HepG2 (cell line): ENCODE data around the gene VDR. TPM values are rescaled to one million over a fixed set of nuclear protein-coding genes. Genes with fewer than 3 reads are reported as not detected.

Experiments
- ATAC-seq: fragments of 200-7000 bp; cut with Tn5 transposase; 3 replicates; pipeline ENCODE4 v1.9.1; 2020; ENCODE audit warnings: mild to moderate bottlenecking, moderate library complexity
- BruUV-seq: library from RNA; stranded (reverse); fragments of 400-500 nt; replicated peaks from 2 replicates; lab custom pipeline; 2021; lab: Mats Ljungman, UMichigan
- CTCF ChIA-PET: fragments of 300-600 bp; formaldehyde crosslinking; extraction: SDS; loops from one replicate; lab custom pipeline; 2021; ENCODE audit warnings: low total read pairs, inconsistent platforms, low intra/inter-chr PET ratio; lab: Yijun Ruan, JAX
- POLR2A ChIA-PET: fragments of 350-600 bp; sonication (Branson Sonifier 250); formaldehyde crosslinking; loops from one replicate; lab custom pipeline; 2020; ENCODE audit warnings: antibody characterized with exemption, inconsistent platforms; lab: Yijun Ruan, JAX
- DNase-seq: peaks from one replicate; pipeline ENCODE4 v3.0.0-alpha.2; 2015; ENCODE audit warnings: low spot score
- FAIRE-seq: peaks from 3 replicates; lab custom pipeline; 2011; peaks lifted over from hg19 to GRCh38; lab: Jason Lieb, UNC
- H2AFZ ChIP-seq: one replicate; pipeline ENCODE4 v1.6.1; 2011; ENCODE audit warnings: low read length, inconsistent platforms
- H3K27ac ChIP-seq: fragments of 300-600 bp; 3 replicates; pipeline ENCODE4 v1.8.0; 2011; ENCODE audit warnings: mixed run types, mild to moderate bottlenecking, mixed read lengths, low read length, inconsistent platforms; ENCODE audit not compliant: insufficient read depth; ENCODE audit errors: extremely low read length
- H3K27me3 ChIP-seq, 2 experiments: fragments of 200-600 bp in 1 of 2; 2 replicates in 1 of 2; 3 replicates in 1 of 2; pipeline versions ENCODE4 v1.6.0 to v1.8.0; 2011; ENCODE audit warnings: low read length in 2 of 2, mild to moderate bottlenecking in 2 of 2, moderate library complexity in 2 of 2, inconsistent platforms in 1 of 2; ENCODE audit not compliant: insufficient read depth in 2 of 2, control insufficient read depth in 1 of 2
- H3K36me3 ChIP-seq, 2 experiments: fragments of 200-600 bp in 1 of 2; replicated peaks in 1 of 2; 2 replicates in 1 of 2; 3 replicates in 1 of 2; pipeline versions ENCODE4 v1.5.1 to v1.8.0; 2011; ENCODE audit warnings: low read length in 2 of 2, inconsistent platforms in 1 of 2; ENCODE audit not compliant: insufficient read depth in 2 of 2, control insufficient read depth in 1 of 2
- H3K4me1 ChIP-seq: 2 replicates; pipeline ENCODE4 v1.5.1; 2012; ENCODE audit warnings: low read length, inconsistent platforms; ENCODE audit not compliant: insufficient read depth
- H3K4me2 ChIP-seq: 2 replicates; pipeline ENCODE4 v1.6.0; 2011; ENCODE audit warnings: low read depth, low read length, inconsistent platforms
- H3K4me3 ChIP-seq, 3 experiments: fragments of 200-600 bp in 1 of 3; sonication (generic), shearing (Covaris generic) in 1 of 3; replicated peaks in 1 of 3; 2 replicates each; pipeline ENCODE4 v1.5.1; 2011 to 2016; ENCODE audit warnings: low read length in 3 of 3, inconsistent platforms in 2 of 3, low read depth in 2 of 3, mild to moderate bottlenecking in 2 of 3, control low read depth in 1 of 3, mixed read lengths in 1 of 3; ENCODE audit not compliant: insufficient read depth in 1 of 3
- H3K79me2 ChIP-seq: one replicate; pipeline ENCODE4 v1.6.1; 2011; ENCODE audit warnings: low read length, inconsistent platforms; ENCODE audit not compliant: insufficient read depth
- H3K9ac ChIP-seq: 2 replicates; pipeline ENCODE4 v1.6.0; 2011; ENCODE audit warnings: mild to moderate bottlenecking, low read depth, low read length, inconsistent platforms; ENCODE audit not compliant: insufficient read depth
- H3K9me3 ChIP-seq: 2 replicates; pipeline ENCODE4 v1.5.1; 2012; ENCODE audit warnings: mild to moderate bottlenecking, low read length
- H4K20me1 ChIP-seq: 2 replicates; pipeline ENCODE4 v1.6.0; 2011; ENCODE audit warnings: inconsistent platforms, mild to moderate bottlenecking, low read length, moderate library complexity; ENCODE audit not compliant: insufficient read depth
- CBX5 ChIP-seq: sonication (generic); formaldehyde crosslinking; IDR thresholded peaks from 2 replicates; pipeline ENCODE4 v1.4.0; 2020; ENCODE audit warnings: missing genetic modification reagents, borderline replicate concordance
- CENPT ChIP-seq: sonication (generic); formaldehyde crosslinking; IDR thresholded peaks from 2 replicates; pipeline ENCODE4 v1.8.0; 2022; ENCODE audit warnings: low read depth, mild to moderate bottlenecking, moderate library complexity, missing genetic modification reagents
- CERS6 ChIP-seq: sonication (generic); formaldehyde crosslinking; IDR thresholded peaks from 2 replicates; pipeline ENCODE4 v1.5.0; 2020; ENCODE audit warnings: missing genetic modification reagents
- MXD4 ChIP-seq: IDR thresholded peaks from 2 replicates; pipeline ENCODE4 v1.6.1; 2016; ENCODE audit warnings: mild to moderate bottlenecking, missing biosample characterization, missing genetic modification reagents
- NAIF1 ChIP-seq: sonication (generic); formaldehyde crosslinking; IDR thresholded peaks from 2 replicates; pipeline ENCODE4 v1.5.0; 2020; ENCODE audit warnings: mild to moderate bottlenecking, missing genetic modification reagents, borderline replicate concordance
- PLRG1 ChIP-seq: fragments of 450-650 bp; conservative IDR thresholded peaks from 2 replicates; pipeline ENCODE4 v1.6.1; 2016
- POLR2G ChIP-seq: fragments of 200-400 bp; formaldehyde crosslinking; IDR thresholded peaks from 2 replicates; pipeline ENCODE4 v1.6.1; 2018; ENCODE audit warnings: mild to moderate bottlenecking, low read depth, low read length, moderate library complexity
- SP4 ChIP-seq: sonication (generic); formaldehyde crosslinking; IDR thresholded peaks from 2 replicates; pipeline ENCODE4 v1.8.1; 2023; ENCODE audit warnings: mild to moderate bottlenecking, missing genetic modification reagents
- TGIF2 ChIP-seq: IDR thresholded peaks from 2 replicates; pipeline ENCODE4 v1.6.1; 2016; ENCODE audit warnings: control low read depth, missing compliant biosample characterization
- ZFP90 ChIP-seq: sonication (generic); formaldehyde crosslinking; IDR thresholded peaks from 2 replicates; pipeline ENCODE4 v1.8.0; 2022; ENCODE audit warnings: missing genetic modification reagents, mild to moderate bottlenecking, inconsistent platforms, borderline replicate concordance
- ZNF143 ChIP-seq: sonication (generic); formaldehyde crosslinking; IDR thresholded peaks from 2 replicates; pipeline ENCODE4 v1.4.0; 2020; ENCODE audit warnings: missing genetic modification reagents
- ZNF24 ChIP-seq: fragments of 450-650 bp; IDR thresholded peaks from 2 replicates; pipeline ENCODE4 v1.6.1; 2017; ENCODE audit warnings: antibody characterized with exemption, mild to moderate bottlenecking
- ZNF549 ChIP-seq: sonication (generic); formaldehyde crosslinking; IDR thresholded peaks from 2 replicates; pipeline ENCODE4 v1.5.0; 2020; ENCODE audit warnings: missing genetic modification reagents
- ZNF564 ChIP-seq: sonication (generic); formaldehyde crosslinking; IDR thresholded peaks from 2 replicates; pipeline ENCODE4 v1.8.1; 2023; ENCODE audit warnings: mild to moderate bottlenecking, missing genetic modification reagents
- ZNF703 ChIP-seq: sonication (generic); formaldehyde crosslinking; IDR thresholded peaks from 2 replicates; pipeline ENCODE4 v1.5.1; 2020; ENCODE audit warnings: missing genetic modification reagents, mild to moderate bottlenecking, moderate library complexity, borderline replicate concordance
- ZNF720 ChIP-seq: sonication (generic); formaldehyde crosslinking; IDR thresholded peaks from 2 replicates; pipeline ENCODE4 v1.4.0; 2020; ENCODE audit warnings: missing genetic modification reagents
- ZNF724P ChIP-seq: sonication (generic); formaldehyde crosslinking; IDR thresholded peaks from 2 replicates; pipeline ENCODE4 v1.8.0; 2022; ENCODE audit warnings: missing genetic modification reagents, borderline replicate concordance
- ZSCAN25 ChIP-seq: sonication (generic); formaldehyde crosslinking; IDR thresholded peaks from 2 replicates; pipeline ENCODE4 v1.8.0; 2022; ENCODE audit warnings: mild to moderate bottlenecking, missing genetic modification reagents
- WGBS: methylation state at CpG from one replicate; pipeline ENCODE4 v1.1.6; 2017; ENCODE audit warnings: low lambda C conversion rate; 5-methylcytosine and 5-hydroxymethylcytosine counted together
- in situ Hi-C: cut with HindIII; loops from 2 replicates; pipeline ENCODE4 v1.10.0; 2017; ENCODE audit warnings: low pct_unique_long_range_greater_than_20kb; ENCODE audit not compliant: extremely low pct_ligation_motif_present
- intact Hi-C: fragments of 100-400 bp; cut with micrococcal nuclease; formaldehyde crosslinking; loops from one replicate; pipeline ENCODE4 v1.10.0; 2022; ENCODE audit not compliant: unreplicated experiment
- polyA plus RNA-seq, 8 experiments: library from polyadenylated mRNA; depleted of rRNA in 3 of 8; stranded (reverse) in 7 of 8; unstranded in 1 of 8; fragments of >200 nt; fragmentation: Illumina TruSeq in 4 of 8; extraction: Trizol in 4 of 8; gene quantifications; 2 replicates each; pipeline versions ENCODE4 v1.2.1 to v1.2.3, GENCODE V29; 2011 to 2016; ENCODE audit warnings: low read depth in 4 of 8, missing spikeins in 1 of 8, mixed read lengths in 1 of 8; ENCODE audit not compliant: insufficient read depth in 1 of 8
- total RNA-seq, 5 experiments: library from RNA; depleted of rRNA; stranded (reverse); fragments of >200 nt; fragmentation: Illumina TruSeq; extraction: Trizol; gene quantifications; 2 replicates each; pipeline ENCODE4 v1.2.3, GENCODE V29; 2016; ENCODE audit warnings: low read depth in 1 of 5

VDR gene
- total and polyA plus RNA-seq, 2 of the 13 experiments (the other 11 are each of a cell fraction or from before 2014, with no cell fraction given), result 0.08 to 0.33 TPM

GRCh38 chr12:47941475-47941780 lies 36.6 kb upstream of the VDR start:
- Histone ChIP-seq H3K4me2 (no peak overlapping the region), H2AFZ (no peak overlapping the region), H3K27me3 (peaks cover 1 to 7% of the 10 kb centered on the region in 2 experiments), H3K9me3 (no peaks in the 10 kb centered on the region), H3K4me1 (peaks cover 17% of the 10 kb centered on the region), H3K4me3 (no peak overlapping the region), H4K20me1 (no peaks in the 10 kb centered on the region), H3K27ac (no peak overlapping the region), H3K36me3 (no peaks in the 10 kb centered on the region), H3K9ac (no peak overlapping the region), H3K79me2 (no peaks in the 10 kb centered on the region)
- intact Hi-C loops (loop anchor here (10.0 kb wide), 1 partner anchor 223 kb away; no protein-coding TSS in a partner anchor), in situ Hi-C loops (loop anchor here (10.0 kb wide), 1 partner anchor 223 kb away; no protein-coding TSS in a partner anchor)
- no peak for FAIRE-seq
- ChIA-PET CTCF (interaction anchor here (1.4 kb wide), 1 partner anchor 224 kb away, joined by 3 read pairs; no protein-coding TSS in a partner anchor), POLR2A (no interaction called here)
- no peak for DNase-seq
- TF ChIP-seq ZNF720 (CRISPR knock-in tag) (no peak), ZNF724P (no peak), ZNF143 (CRISPR knock-in tag) (no peak), PLRG1 (no peak), CERS6 (no peak), SP4 (no peak), ZNF703 (no peak)
- 78% methylated on average over 9 of the region's 9 CpGs for WGBS
- no peak for ATAC-seq
- no TSS peak for BruUV-seq

GRCh38 chr12:47940773-47941474 lies 36.1 kb upstream of the VDR start:
- ChIA-PET CTCF (no interaction called here), POLR2A (no interaction called here)
- BruUV-seq, result no TSS peak
- H3K9ac ChIP-seq, result no peak overlapping the region
- no peak for ATAC-seq
- no peak overlapping the region for H3K27ac ChIP-seq
- no peaks in the 10 kb centered on the region for H3K36me3 ChIP-seq
- no peak overlapping the region for H3K4me2 ChIP-seq
- no peak for FAIRE-seq
- no peaks in the 10 kb centered on the region for H3K9me3 ChIP-seq
- intact Hi-C loops, result loop anchor here (10.0 kb wide), 1 partner anchor 224 kb away; no protein-coding TSS in a partner anchor
- no peak overlapping the region for H3K4me3 ChIP-seq
- peaks cover 0 to 7% of the 10 kb centered on the region in 2 experiments; a peak in 3 of 5 replicates for H3K27me3 ChIP-seq
- H4K20me1 ChIP-seq, result no peaks in the 10 kb centered on the region
- no peak for DNase-seq
- no peak overlapping the region for H2AFZ ChIP-seq
- in situ Hi-C loops, result loop anchor here (10.0 kb wide), 1 partner anchor 224 kb away; no protein-coding TSS in a partner anchor
- 53% methylated on average over 10 of the region's 10 CpGs for WGBS
- peaks cover 12% of the 10 kb centered on the region; the same call in 1 of the 2 replicates for H3K4me1 ChIP-seq
- H3K79me2 ChIP-seq, result no peaks in the 10 kb centered on the region
- no peak for TF ChIP-seq ZNF549 (CRISPR knock-in tag)
- TF ChIP-seq POLR2G, result no peak
- TF ChIP-seq TGIF2 (CRISPR knock-in tag), result no peak
- TF ChIP-seq CENPT (CRISPR knock-in tag), result no peak
- TF ChIP-seq NAIF1 (CRISPR knock-in tag), result no peak
- no peak for TF ChIP-seq ZNF564 (CRISPR knock-in tag)
- TF ChIP-seq MXD4 (CRISPR knock-in tag), result no peak
- no peak for TF ChIP-seq CBX5 (CRISPR knock-in tag)
- TF ChIP-seq ZSCAN25 (CRISPR knock-in tag), result no peak
- TF ChIP-seq ZNF24, result no peak
- no peak for TF ChIP-seq ZFP90 (CRISPR knock-in tag)
